Naive thymus-derived CD4-positive, alpha-beta T cell (primary cell): ENCODE results near the gene HYAL1. TPM values are rescaled to one million over a fixed set of nuclear protein-coding genes. Genes with fewer than 3 reads are reported as not detected.

Experiments
- ATAC-seq: fragments of 150-1000 bp; cut with Tn5 transposase; 2 replicates; pipeline ENCODE4 v1.10.0; 2021; ENCODE audit warnings: mild to moderate bottlenecking, moderate library complexity
- CTCF ChIA-PET: fragments of 350-600 bp; sonication (Branson Sonifier 250); formaldehyde crosslinking; loops from one replicate; lab custom pipeline; 2021; ENCODE audit warnings: antibody characterized with exemption; lab: Charles Lee
- POLR2A ChIA-PET: fragments of 350-600 bp; sonication (Branson Sonifier 250); formaldehyde crosslinking; loops from one replicate; lab custom pipeline; 2021; ENCODE audit warnings: antibody characterized with exemption, inconsistent platforms; lab: Charles Lee
- DNase-seq, 9 donors: peaks; one replicate each; pipeline versions ENCODE4 v3.0.0 to v3.0.0-alpha.2; 2020 to 2022; ENCODE audit warnings: mixed read lengths in 1 of 9
- H3K27ac ChIP-seq: one replicate; pipeline ENCODE4 v1.7.0; 2013; ENCODE audit warnings: mild to moderate bottlenecking, low read depth, low read length, moderate library complexity
- H3K27me3 ChIP-seq, 2 donors: one replicate each; pipeline ENCODE4 v1.7.0; 2013; ENCODE audit warnings: low read length in 2 of 2, mild to moderate bottlenecking in 2 of 2, moderate library complexity in 2 of 2; ENCODE audit not compliant: control insufficient read depth in 2 of 2, insufficient read depth in 2 of 2
- H3K36me3 ChIP-seq, 3 experiments: 1 replicate in 2 of 3; 2 replicates in 1 of 3; pipeline ENCODE4 v1.7.0; 2013; ENCODE audit warnings: low read length in 3 of 3, mild to moderate bottlenecking in 3 of 3, moderate library complexity in 1 of 3; ENCODE audit not compliant: insufficient read depth in 3 of 3, control insufficient read depth in 2 of 3
- H3K4me1 ChIP-seq, 2 donors: one replicate each; pipeline ENCODE4 v1.7.0; 2013; ENCODE audit warnings: low read length in 2 of 2, mild to moderate bottlenecking in 2 of 2, moderate library complexity in 1 of 2; ENCODE audit not compliant: control insufficient read depth in 2 of 2, insufficient read depth in 2 of 2
- H3K4me3 ChIP-seq: 2 replicates; pipeline ENCODE4 v1.7.0; 2013; ENCODE audit warnings: mild to moderate bottlenecking, low read length
- H3K9me3 ChIP-seq, 3 experiments: 1 replicate in 2 of 3; 2 replicates in 1 of 3; pipeline ENCODE4 v1.7.0; 2013; ENCODE audit warnings: low read length in 3 of 3; ENCODE audit not compliant: control insufficient read depth in 2 of 3
- H3K27ac Mint-ChIP-seq, 9 donors: one replicate each; pipeline ENCODE4 v1.8.0; 2020 to 2022; ENCODE audit warnings: mixed read lengths in 9 of 9, mild to moderate bottlenecking in 8 of 9, moderate library complexity in 5 of 9, inconsistent platforms in 2 of 9
- H3K27me3 Mint-ChIP-seq, 5 donors: one replicate each; pipeline ENCODE4 v1.8.0; 2021 to 2022; ENCODE audit warnings: mixed read lengths in 5 of 5, mild to moderate bottlenecking in 1 of 5
- H3K36me3 Mint-ChIP-seq, 5 donors: one replicate each; pipeline ENCODE4 v1.8.0; 2020 to 2022; ENCODE audit warnings: mixed read lengths in 5 of 5, mild to moderate bottlenecking in 3 of 5, inconsistent platforms in 1 of 5
- H3K4me1 Mint-ChIP-seq, 7 donors: one replicate each; pipeline ENCODE4 v1.8.0; 2020 to 2022; ENCODE audit warnings: mixed read lengths in 7 of 7, mild to moderate bottlenecking in 3 of 7, inconsistent platforms in 1 of 7
- H3K4me3 Mint-ChIP-seq, 10 donors: one replicate each; pipeline ENCODE4 v1.8.0; 2020 to 2022; ENCODE audit warnings: mild to moderate bottlenecking in 10 of 10, mixed read lengths in 10 of 10, moderate library complexity in 6 of 10, inconsistent platforms in 2 of 10
- H3K9me3 Mint-ChIP-seq, 11 donors: one replicate each; pipeline ENCODE4 v1.8.0; 2020 to 2022; ENCODE audit warnings: mixed read lengths in 11 of 11, mild to moderate bottlenecking in 4 of 11, inconsistent platforms in 1 of 11, moderate library complexity in 1 of 11
- intact Hi-C, 2 donors: fragments of 100-400 bp; cut with micrococcal nuclease; formaldehyde crosslinking; loops; one replicate each; pipeline ENCODE4 v1.15.1; 2023
- polyA plus RNA-seq, 2 donors: library from polyadenylated mRNA; unstranded; fragments of 300-500 nt; fragmentation: Illumina TruSeq; gene quantifications; one replicate each; pipeline ENCODE4 v1.2.3, GENCODE V29; 2021
- total RNA-seq, 6 experiments: library from RNA in 5 of 6; stranded (reverse) in 5 of 6; gene quantifications; 1 replicate in 5 of 6; 2 replicates in 1 of 6; pipeline ENCODE4 v1.2.3 and lab custom pipeline; 2021 to 2026

Gene HYAL1
- total and polyA plus RNA-seq, 7 experiments from 2014 or later: 0.12 to 0.51 (median 0.28) TPM; not detected in 1

DNA sequence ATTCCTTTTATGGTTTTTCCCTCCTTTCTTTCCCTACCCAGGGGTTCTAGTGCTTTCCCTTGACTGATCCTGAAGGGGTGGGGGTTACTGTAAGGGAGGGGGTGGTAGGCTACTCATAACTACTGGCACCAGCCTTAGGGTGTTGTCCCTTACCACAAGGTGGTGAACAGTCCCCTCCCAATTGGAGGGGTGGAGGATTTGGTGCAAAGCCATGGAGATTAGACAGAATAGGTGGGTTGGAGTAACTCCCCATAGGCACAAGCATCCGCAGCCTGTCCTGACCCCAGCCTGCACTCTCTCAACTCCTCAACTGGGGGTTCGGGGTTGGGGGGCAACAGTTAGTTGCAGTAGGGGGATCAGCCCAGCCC, 21.7 kb upstream of the HYAL1 start:
- no peak overlapping the region for H3K27ac ChIP-seq
- H3K27me3 ChIP-seq: no peaks in the 10 kb centered on the region
- ATAC-seq (no peak), DNase-seq (no peak)
- intact Hi-C loops: loop anchor here in 1 of 2 donors (2.0 kb wide), 1 partner anchor 98 kb away; no protein-coding TSS in a partner anchor
- Mint-ChIP-seq H3K27ac (peak overlapping the region in 6 of 9 donors; percentile 10 to 78 (median 34)), H3K27me3 (no peaks in the 10 kb centered on the region), H3K4me3 (peak overlapping the region in 3 of 10 donors; percentile 6 to 75 (median 18)), H3K36me3 (peaks cover 0 to 4% (median 0%) of the 10 kb centered on the region in 5 donors), H3K9me3 (no peaks in the 10 kb centered on the region), H3K4me1 (peaks cover 13 to 43% (median 33%) of the 10 kb centered on the region in 7 donors)
- H3K9me3 ChIP-seq: no peaks in the 10 kb centered on the region
- POLR2A ChIA-PET: interaction anchor here (0.6 to 34.0 kb wide), 4 partner anchors 12 to 55 kb away, joined by 3 to 656 read pairs (median 20); partner anchors contain the start of genes CYB561D2, HYAL3, NAA80 and NPRL2
- H3K4me1 ChIP-seq: peaks cover 21 to 22% of the 10 kb centered on the region in 2 donors
- no peak overlapping the region for H3K4me3 ChIP-seq
- peaks cover 0 to 25% (median 0%) of the 10 kb centered on the region in 3 experiments for H3K36me3 ChIP-seq
- CTCF ChIA-PET: interaction anchor here (1.0 to 2.7 kb wide), 5 partner anchors 9 to 129 kb away, joined by 3 to 13 read pairs (median 4); no protein-coding TSS in a partner anchor

DNA sequence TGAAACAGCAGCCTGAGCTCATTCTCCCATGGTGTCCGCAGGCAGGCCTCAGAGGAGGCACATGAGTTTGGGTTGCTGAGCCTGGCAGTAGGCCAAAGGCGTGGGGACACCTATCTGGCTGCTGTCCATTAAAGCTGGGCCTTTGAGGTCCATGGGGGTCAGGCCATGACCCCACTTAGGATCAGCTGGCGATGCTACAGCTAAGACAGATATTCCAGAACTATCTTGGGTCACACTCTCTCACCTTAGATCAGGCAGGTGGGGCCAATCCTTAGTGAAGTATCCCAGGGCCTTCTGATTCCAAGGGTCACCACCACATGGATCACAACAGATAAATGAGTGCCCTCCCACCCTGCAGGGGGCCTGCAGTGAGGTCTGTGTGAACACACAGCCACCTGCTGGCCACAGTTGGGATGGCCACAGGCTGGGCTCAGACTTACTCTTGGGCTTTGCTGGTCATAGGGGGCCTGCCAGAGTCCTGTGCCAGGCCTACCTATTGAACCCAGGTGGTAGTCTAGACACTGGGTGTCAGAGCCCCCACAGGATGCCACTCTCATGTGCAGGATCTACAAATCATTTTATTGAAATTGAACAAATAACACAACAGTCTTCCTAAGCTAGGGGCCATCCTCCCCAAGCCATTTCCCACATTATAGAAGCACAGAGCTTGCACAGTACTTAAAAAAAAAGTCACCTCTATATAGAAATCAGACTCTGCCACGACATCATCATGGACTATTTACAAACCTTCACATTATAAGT, 21.2 kb upstream of the HYAL1 start:
- Mint-ChIP-seq H3K9me3 (no peaks in the 10 kb centered on the region), H3K4me3 (peak overlapping the region in 6 of 10 donors; percentile 16 to 75 (median 37)), H3K27ac (peak overlapping the region; percentile 32 to 86 (median 68)), H3K27me3 (no peaks in the 10 kb centered on the region), H3K4me1 (peaks cover 17 to 46% (median 39%) of the 10 kb centered on the region in 7 donors), H3K36me3 (peaks cover 0 to 4% (median 0%) of the 10 kb centered on the region in 5 donors)
- DNase-seq (peak in 8 of 9 donors; percentile 24 to 67 (median 46)), ATAC-seq (peak; percentile 28)
- ChIA-PET POLR2A (interaction anchor here (0.6 to 34.0 kb wide), 6 partner anchors 10 to 383 kb away, joined by 3 to 656 read pairs (median 6); partner anchors contain the start of genes CYB561D2, HYAL3, NAA80 and NPRL2), CTCF (interaction anchor here (1.0 to 2.7 kb wide), 9 partner anchors 9 to 129 kb away, joined by 3 to 13 read pairs (median 4); partner anchors contain the start of genes HYAL3 and NAA80)
- intact Hi-C loops: loop anchor here (1.0 to 2.0 kb wide), 2 partner anchors 50 to 98 kb away; no protein-coding TSS in a partner anchor
- Histone ChIP-seq H3K4me1 (peaks cover 21 to 23% of the 10 kb centered on the region in 2 donors), H3K9me3 (no peaks in the 10 kb centered on the region), H3K36me3 (peaks cover 0 to 20% (median 0%) of the 10 kb centered on the region in 3 experiments), H3K4me3 (no peak overlapping the region), H3K27ac (no peak overlapping the region), H3K27me3 (no peaks in the 10 kb centered on the region)

DNA sequence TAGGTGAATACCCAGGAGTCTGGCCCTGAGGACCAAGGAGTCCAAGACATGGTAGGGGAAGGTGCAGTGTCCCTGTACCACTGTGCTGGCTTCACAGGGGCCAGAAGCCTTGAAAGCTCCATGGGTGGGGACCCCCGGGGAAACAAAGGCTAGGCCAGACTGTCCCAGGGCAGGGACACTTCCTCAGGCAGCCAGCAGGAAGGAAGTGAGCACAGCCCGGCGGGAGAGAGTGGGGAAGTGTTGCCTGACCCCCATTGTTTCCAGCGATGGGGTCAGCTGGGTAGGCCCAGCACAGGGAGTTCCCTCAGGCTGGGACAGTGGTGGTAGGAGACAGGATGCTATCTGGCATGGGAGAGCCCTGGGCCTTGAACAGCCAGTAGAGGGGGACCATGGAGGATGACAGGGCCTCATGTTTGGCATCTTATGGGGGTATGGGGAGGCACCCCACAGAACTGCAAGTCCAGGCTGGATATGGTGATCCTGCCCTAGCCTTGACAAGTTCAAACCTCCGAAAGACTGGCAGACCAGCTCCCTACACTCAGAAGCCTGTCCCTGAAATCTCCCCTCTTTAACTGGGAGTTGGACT, 20.3 kb upstream of the HYAL1 start:
- DNase-seq: no peak

DNA sequence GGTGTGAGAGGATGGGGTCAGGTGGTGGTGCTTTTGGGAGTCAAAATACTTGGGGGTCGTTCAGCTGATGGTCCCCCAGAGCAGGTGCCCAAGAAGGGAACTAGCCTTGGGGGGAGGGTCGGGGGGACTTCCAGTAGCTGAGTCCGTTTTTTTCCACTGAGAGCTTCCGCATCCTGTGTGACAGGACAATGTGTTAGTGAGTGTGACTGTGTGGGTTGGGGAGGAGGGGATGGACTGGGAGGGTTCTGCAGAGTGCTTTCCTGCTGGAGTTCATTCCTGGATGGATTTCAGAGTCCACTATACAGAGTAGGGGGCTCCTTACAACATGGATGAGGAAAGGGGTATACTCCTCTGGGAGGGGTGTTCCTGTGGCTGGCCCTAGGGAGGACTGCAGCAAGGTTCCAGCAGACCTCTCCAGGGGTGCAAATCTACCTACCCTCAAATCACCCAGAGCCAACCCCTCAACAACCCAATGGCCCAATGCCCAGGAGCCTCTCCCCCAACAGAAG, 19.8 kb upstream of the HYAL1 start:
- peaks cover 16 to 23% of the 10 kb centered on the region in 2 donors for H3K4me1 ChIP-seq
- Mint-ChIP-seq H3K9me3 (no peaks in the 10 kb centered on the region), H3K27me3 (no peaks in the 10 kb centered on the region), H3K4me3 (peak overlapping the region in 6 of 10 donors; percentile 15 to 48 (median 31)), H3K36me3 (peaks cover 0 to 4% (median 0%) of the 10 kb centered on the region in 5 donors), H3K4me1 (peaks cover 17 to 52% (median 43%) of the 10 kb centered on the region in 7 donors), H3K27ac (peak overlapping the region in 8 of 9 donors; percentile 12 to 81 (median 52))
- no peak overlapping the region for H3K4me3 ChIP-seq
- ChIA-PET CTCF (interaction anchor here (0.6 to 2.7 kb wide), 5 partner anchors 14 to 231 kb away, joined by 3 to 13 read pairs (median 3); partner anchors contain the start of genes HYAL3, IFRD2 and NAA80), POLR2A (interaction anchor here (1.3 to 34.0 kb wide), 3 partner anchors 12 to 33 kb away, joined by 3 to 656 read pairs (median 27); partner anchors contain the start of genes CYB561D2, NPRL2, TMEM115 and ZMYND10)
- no peak overlapping the region for H3K27ac ChIP-seq
- no peak for DNase-seq
- H3K9me3 ChIP-seq: no peaks in the 10 kb centered on the region
- peaks cover 0 to 18% (median 0%) of the 10 kb centered on the region in 3 experiments for H3K36me3 ChIP-seq
- intact Hi-C loops: no loop called here
- no peak for ATAC-seq
- H3K27me3 ChIP-seq: no peaks in the 10 kb centered on the region

More for the DNA sequence above, 20.3 kb upstream of the HYAL1 start:
- Histone ChIP-seq H3K27me3 (no peaks in the 10 kb centered on the region), H3K27ac (no peak overlapping the region), H3K9me3 (no peaks in the 10 kb centered on the region), H3K4me1 (peaks cover 21 to 23% of the 10 kb centered on the region in 2 donors), H3K4me3 (no peak overlapping the region), H3K36me3 (peaks cover 0 to 18% (median 0%) of the 10 kb centered on the region in 3 experiments)
- ChIA-PET POLR2A (interaction anchor here (0.6 to 34.0 kb wide), 6 partner anchors 11 to 383 kb away, joined by 3 to 656 read pairs (median 18); partner anchors contain the start of genes CYB561D2, HYAL3, NAA80 and NPRL2), CTCF (interaction anchor here (0.6 to 2.7 kb wide), 8 partner anchors 10 to 232 kb away, joined by 3 to 13 read pairs (median 4); partner anchors contain the start of genes HYAL3 and NAA80)
- no peak for ATAC-seq
- intact Hi-C loops: loop anchor here (1.0 to 2.0 kb wide), 2 partner anchors 49 to 97 kb away; no protein-coding TSS in a partner anchor
- H3K4me3 Mint-ChIP-seq: peak overlapping the region in 1 of 10 donors; percentile 40
- no peaks in the 10 kb centered on the region for H3K27me3 Mint-ChIP-seq
- H3K4me1 Mint-ChIP-seq: peaks cover 17 to 53% (median 45%) of the 10 kb centered on the region in 7 donors
- H3K27ac Mint-ChIP-seq: peak overlapping the region in 5 of 9 donors; percentile 34 to 78 (median 51)
- no peaks in the 10 kb centered on the region for H3K9me3 Mint-ChIP-seq
- H3K36me3 Mint-ChIP-seq: peaks cover 0 to 4% (median 0%) of the 10 kb centered on the region in 5 donors

DNA sequence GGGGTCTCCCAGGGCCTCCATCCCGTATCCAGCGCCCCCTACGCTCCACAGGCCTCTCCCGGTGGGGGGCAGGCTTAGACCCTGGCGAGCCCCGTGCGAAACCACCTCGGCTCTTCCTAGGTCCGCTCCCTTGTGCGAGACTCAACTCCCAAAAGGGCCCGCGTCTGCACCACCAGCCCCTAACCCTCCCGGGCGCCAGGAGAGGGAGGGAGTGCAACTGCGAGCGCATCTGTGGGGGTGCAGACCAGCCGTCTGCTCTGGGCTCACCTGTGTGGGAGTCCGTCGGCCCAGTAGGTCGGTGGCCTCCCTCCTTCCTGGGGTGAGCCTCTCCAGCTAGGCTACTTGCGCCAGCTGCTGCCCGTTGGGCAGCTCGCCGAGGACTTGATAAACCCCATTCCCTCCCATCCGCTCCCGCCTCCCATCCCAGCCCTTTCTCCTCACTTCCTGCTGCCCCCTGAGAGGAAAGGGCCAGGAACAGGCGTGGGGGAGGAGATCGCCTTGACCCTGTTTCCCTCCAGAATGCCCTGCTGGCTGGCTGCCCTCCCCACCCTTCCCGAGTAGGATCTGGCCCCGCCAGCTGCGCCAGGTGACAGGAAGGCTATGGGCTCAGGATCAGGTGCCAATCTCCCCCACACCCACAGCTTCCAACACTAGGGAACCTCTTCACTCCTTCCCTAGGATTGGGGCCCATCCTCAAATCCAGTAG, 19.2 kb upstream of the HYAL1 start, which contains the start of gene HYAL2:
Gene HYAL2, minus strand, starts transcription at position 360 of the 706 bp plus-strand sequence. CDS start 2,256 bp downstream, outside the sequence.
- DNase-seq (no peak), ATAC-seq (no peak)
- H3K27me3 ChIP-seq: no peaks in the 10 kb centered on the region
- Mint-ChIP-seq H3K27me3 (no peaks in the 10 kb centered on the region), H3K4me3 (peak within 1 kb of the TSS; percentile 74 to 90 (median 82)), H3K4me1 (peaks cover 17 to 49% (median 39%) of the 10 kb centered on the region in 7 donors), H3K27ac (peak within 1 kb of the TSS; percentile 40 to 96 (median 93)), H3K9me3 (no peaks in the 10 kb centered on the region), H3K36me3 (peaks cover 0 to 4% (median 0%) of the 10 kb centered on the region in 5 donors)
- POLR2A ChIA-PET: interaction anchor here (1.3 to 34.0 kb wide), 3 partner anchors 14 to 34 kb away, joined by 5 to 656 read pairs (median 27); partner anchors contain the start of genes CYB561D2, NPRL2, RASSF1 and TMEM115
- peaks cover 15 to 23% of the 10 kb centered on the region in 2 donors for H3K4me1 ChIP-seq
- peak within 1 kb of the TSS; percentile 95 for H3K27ac ChIP-seq
- no peaks in the 10 kb centered on the region for H3K9me3 ChIP-seq
- CTCF ChIA-PET: interaction anchor here (0.6 to 2.7 kb wide), 4 partner anchors 14 to 30 kb away, joined by 3 to 13 read pairs (median 3); partner anchors contain the start of genes HYAL3, IFRD2 and NAA80
- intact Hi-C loops: no loop called here
- H3K4me3 ChIP-seq: peak within 1 kb of the TSS; percentile 97
- H3K36me3 ChIP-seq: peaks cover 0 to 14% (median 0%) of the 10 kb centered on the region in 3 experiments
